Prostate gland (tissue), 2 donors: ENCODE results near the gene C6orf120.

Experiments used
- CTCF ChIP-seq, 4 experiments: fragments of 200-600 bp in 2 of 4; fragments of 450-650 bp in 2 of 4; sonication (generic) in 2 of 4; IDR thresholded peaks; 1 replicate in 3 of 4; 2 replicates in 1 of 4; pipeline ENCODE4 v1.5.1; 2016 to 2019; ENCODE audit warnings: antibody characterized with exemption in 4 of 4, mild to moderate bottlenecking in 2 of 4, moderate library complexity in 2 of 4
- POLR2A ChIP-seq: fragments of 450-650 bp; IDR thresholded peaks from one replicate; pipeline ENCODE4 v1.6.1; 2016; ENCODE audit warnings: antibody characterized with exemption, mild to moderate bottlenecking

DNA sequence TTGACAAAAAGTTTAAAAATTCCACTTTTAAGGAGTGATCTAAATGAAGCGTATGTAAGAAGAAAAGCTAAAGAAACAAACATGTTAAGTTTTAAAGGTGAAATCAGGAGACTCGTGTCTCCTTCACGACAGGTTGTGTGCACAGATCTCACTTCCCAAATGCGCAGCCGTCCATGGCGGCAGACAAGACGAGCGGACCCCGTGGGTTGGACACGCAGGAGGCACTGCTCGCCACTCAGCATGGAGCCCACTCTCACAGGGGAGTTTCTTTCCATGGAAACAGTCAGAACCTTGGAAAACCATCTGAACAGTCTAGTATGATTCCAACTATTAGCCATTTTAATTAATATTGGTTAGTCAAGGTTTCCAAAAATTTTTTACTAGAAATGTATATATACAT lies 49.0 kb upstream of the C6orf120 start:
- TF ChIP-seq CTCF (IDR thresholded peaks at IDR 0.05) (no peak), POLR2A (no peak)
